HG03558 (cell line): ENCODE measurements around the gene GCDH.
"Not testable (repeated sequence)": the region's sequence is repeated elsewhere in the genome, so short reads cannot be mapped to it uniquely, and the experiment has no call there.

Source experiments
- ATAC-seq: cut with Tn5 transposase; IDR thresholded peaks from one replicate; pipeline ENCODE4 v1.9.1; 2021; ENCODE audit warnings: moderate number of reproducible peaks; ENCODE audit not compliant: unreplicated experiment; ENCODE audit errors: extremely low read depth

Gene GCDH

GRCh38 chr19:12896460-12896859, 5.5 kb downstream of the GCDH start:
- ATAC-seq: no peak

- no peak for ATAC-seq
Measured at GRCh38 chr19:12899891-12900518, 9.0 kb downstream of the GCDH start.

- ATAC-seq: no peak
Measured at GRCh38 chr19:12907166-12907565, 16.2 kb downstream of the GCDH start.

GRCh38 chr19:12912571-12912970, 21.6 kb downstream of the GCDH start:
- no peak for ATAC-seq

- ATAC-seq: no peak
Measured at GRCh38 chr19:12913011-12913561, 22.1 kb downstream of the GCDH start.

- ATAC-seq: no peak
Measured at GRCh38 chr19:12913851-12914690, 23.1 kb downstream of the GCDH start.

- ATAC-seq: not testable (repeated sequence)
Measured at GRCh38 chr19:12915860-12916259, 24.9 kb downstream of the GCDH start.

- no peak for ATAC-seq
Measured at GRCh38 chr19:12918253-12918652, 27.3 kb downstream of the GCDH start.

- no peak for ATAC-seq
Measured at GRCh38 chr19:12921047-12921446, 30.1 kb downstream of the GCDH start.

GRCh38 chr19:12922959-12923358, 32.0 kb downstream of the GCDH start:
- ATAC-seq: no peak

- ATAC-seq: no peak
Measured at GRCh38 chr19:12924621-12925310, 33.8 kb downstream of the GCDH start.

GRCh38 chr19:12930002-12930645, 39.2 kb downstream of the GCDH start:
- no peak for ATAC-seq

GRCh38 chr19:12932392-12933286, 41.7 kb downstream of the GCDH start:
- ATAC-seq: no peak

GRCh38 chr19:12933287-12934072, 42.5 kb downstream of the GCDH start, which contains the start of gene FARSA:
Gene FARSA (minus strand): TSS chr19:12933711. CDS start chr19:12933696, 15 bp downstream.
- ATAC-seq: no peak

GRCh38 chr19:12935071-12935470, 44.1 kb downstream of the GCDH start:
- no peak for ATAC-seq

- ATAC-seq: no peak
Measured at GRCh38 chr19:12936582-12936981, 45.6 kb downstream of the GCDH start.

- no peak for ATAC-seq
Measured at GRCh38 chr19:12937093-12937926, 46.4 kb downstream of the GCDH start.
